Liver (tissue), 9 donors: ENCODE measurements around the gene FREM1. TPM values are rescaled to one million over a fixed set of nuclear protein-coding genes. Genes with fewer than 3 reads are reported as not detected.

ENCODE experiments used
- DNase-seq: peaks from one replicate; pipeline ENCODE4 v3.0.0-alpha.2; 2017; ENCODE audit warnings: low spot score
- H3K27ac ChIP-seq, 2 donors: one replicate each; pipeline ENCODE4 v1.7.0; 2013; ENCODE audit warnings: inconsistent platforms in 2 of 2, low read length in 2 of 2, control low read depth in 1 of 2, low read depth in 1 of 2, mild to moderate bottlenecking in 1 of 2
- H3K27me3 ChIP-seq, 4 donors: one replicate each; pipeline versions ENCODE4 v1.6.1 to v1.7.0; 2013; ENCODE audit warnings: low read length in 3 of 4, inconsistent platforms in 1 of 4, mild to moderate bottlenecking in 1 of 4, moderate library complexity in 1 of 4; ENCODE audit not compliant: control insufficient read depth in 4 of 4, insufficient read depth in 4 of 4
- H3K36me3 ChIP-seq, 4 donors: one replicate each; pipeline versions ENCODE4 v1.6.1 to v1.7.0; 2013; ENCODE audit warnings: low read length in 3 of 4, mild to moderate bottlenecking in 3 of 4, low read depth in 1 of 4, moderate library complexity in 1 of 4; ENCODE audit not compliant: control insufficient read depth in 4 of 4, insufficient read depth in 3 of 4
- H3K4me1 ChIP-seq, 4 donors: one replicate each; pipeline versions ENCODE4 v1.6.1 to v1.7.0; 2013; ENCODE audit warnings: low read length in 3 of 4, mild to moderate bottlenecking in 3 of 4, moderate library complexity in 1 of 4; ENCODE audit not compliant: control insufficient read depth in 4 of 4, insufficient read depth in 4 of 4
- H3K4me3 ChIP-seq, 3 donors: one replicate each; pipeline versions ENCODE4 v1.6.1 to v1.7.0; 2013; ENCODE audit warnings: low read length in 3 of 3, control low read depth in 1 of 3, low read depth in 1 of 3, mild to moderate bottlenecking in 1 of 3
- H3K9ac ChIP-seq, 2 donors: one replicate each; pipeline ENCODE4 v1.7.0; 2013; ENCODE audit warnings: low read length in 2 of 2, mild to moderate bottlenecking in 2 of 2, moderate library complexity in 2 of 2, control low read depth in 1 of 2, low read depth in 1 of 2
- H3K9me3 ChIP-seq, 4 donors: one replicate each; pipeline versions ENCODE4 v1.6.1 to v1.7.0; 2013; ENCODE audit warnings: low read length in 3 of 4; ENCODE audit not compliant: control insufficient read depth in 4 of 4
- ATF3 ChIP-seq: IDR thresholded peaks from 2 replicates; pipeline ENCODE4 v1.6.1; 2016; ENCODE audit warnings: antibody characterized with exemption
- CTCF ChIP-seq: fragments of 150-350 bp; IDR thresholded peaks from 2 replicates; pipeline ENCODE4 v1.5.1; 2017; ENCODE audit warnings: improper control_type of control experiment, low read depth, low read length; ENCODE audit not compliant: missing input control
- EGR1 ChIP-seq, 2 donors: IDR thresholded peaks; 2 replicates each; pipeline ENCODE4 v1.6.1; 2016 to 2018; ENCODE audit warnings: antibody characterized with exemption in 2 of 2, low read depth in 2 of 2
- FOXA2 ChIP-seq: IDR thresholded peaks from 2 replicates; pipeline ENCODE4 v1.6.1; 2016; ENCODE audit warnings: antibody characterized with exemption
- GABPA ChIP-seq, 2 donors: IDR thresholded peaks in 1 of 2; conservative IDR thresholded peaks in 1 of 2; 2 replicates each; pipeline ENCODE4 v1.6.1; 2016; ENCODE audit warnings: antibody characterized with exemption in 2 of 2, mild to moderate bottlenecking in 1 of 2, moderate library complexity in 1 of 2
- NR2F2 ChIP-seq: IDR thresholded peaks from 2 replicates; pipeline ENCODE4 v1.6.1; 2016; ENCODE audit warnings: antibody characterized with exemption
- RAD21 ChIP-seq, 2 donors: IDR thresholded peaks; 2 replicates each; pipeline ENCODE4 v1.6.1; 2016; ENCODE audit warnings: antibody characterized with exemption in 2 of 2, mild to moderate bottlenecking in 2 of 2
- REST ChIP-seq: IDR thresholded peaks from 2 replicates; pipeline ENCODE4 v1.6.1; 2016; ENCODE audit warnings: antibody characterized with exemption, mild to moderate bottlenecking
- RXRA ChIP-seq, 2 donors: IDR thresholded peaks; 2 replicates each; pipeline ENCODE4 v1.6.1; 2017 to 2018; ENCODE audit warnings: antibody characterized with exemption in 2 of 2, mild to moderate bottlenecking in 1 of 2
- TAF1 ChIP-seq: conservative IDR thresholded peaks from 2 replicates; pipeline ENCODE4 v1.6.1; 2016; ENCODE audit warnings: antibody characterized with exemption, mild to moderate bottlenecking
- YY1 ChIP-seq: IDR thresholded peaks from 2 replicates; pipeline ENCODE4 v1.6.1; 2016; ENCODE audit warnings: antibody characterized with exemption, mild to moderate bottlenecking
- ZBTB33 ChIP-seq: IDR thresholded peaks from 2 replicates; pipeline ENCODE4 v1.6.1; 2016; ENCODE audit warnings: antibody characterized with exemption
- WGBS: extraction: QIAGEN DNeasy Blood & Tissue Kit; methylation state at CpG from one replicate; pipeline ENCODE4 v1.1.7; 2013; 5-methylcytosine and 5-hydroxymethylcytosine counted together
- polyA plus RNA-seq, 2 donors: library from polyadenylated mRNA; stranded (reverse) in 1 of 2; unstranded in 1 of 2; fragments of 200-250 nt in 1 of 2; fragments of >200 nt in 1 of 2; fragmentation: Nextera tagmentation in 1 of 2; extraction: Ambion mirVana in 1 of 2; gene quantifications; one replicate each; pipeline versions ENCODE4 v1.2.1 to v1.2.3, GENCODE V29; 2013 to 2015
- total RNA-seq, 2 donors: library from RNA; depleted of rRNA; stranded (reverse); fragments of >200 nt; gene quantifications; one replicate each; pipeline ENCODE4 v1.2.3, GENCODE V29; 2014
- donor health status: healthy.
- donor health status: healthy.
- donor health status: healthy.
- donor health status: healthy.
- donor health status: healthy.

The FREM1 gene
- total and polyA plus RNA-seq, 4 donors: 0.39 to 4.7 (median 1.1) TPM

DNA sequence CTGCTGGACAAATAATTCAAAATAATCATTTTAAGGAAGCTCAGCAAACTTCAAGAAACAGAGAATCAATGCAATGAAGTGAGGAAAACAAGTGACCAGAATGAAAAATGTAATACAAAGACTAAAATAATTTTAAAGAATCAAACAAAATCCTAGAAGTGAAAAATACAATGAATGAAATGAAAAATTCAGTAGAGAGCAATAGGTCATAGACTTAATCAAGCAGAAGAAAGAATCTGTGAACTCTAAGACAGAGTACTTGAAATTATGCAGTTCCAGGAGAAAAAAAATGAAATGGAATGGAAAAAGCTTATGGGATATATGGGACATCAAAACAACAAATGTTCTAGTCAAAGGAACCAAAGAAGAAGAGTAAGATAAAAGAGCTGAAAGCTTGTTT, 205.1 kb downstream of the FREM1 start:
- TF ChIP-seq CTCF: no peak
- TF ChIP-seq EGR1 (IDR thresholded peaks at IDR 0.05; ENCODE audit: low read depth in 2 of 2): no peak
- no peak for TF ChIP-seq RXRA (IDR thresholded peaks at IDR 0.05)
- peaks cover 0 to 7% (median 0%) of the 10 kb centered on the region in 4 donors for H3K27me3 ChIP-seq
- no peak for DNase-seq

DNA sequence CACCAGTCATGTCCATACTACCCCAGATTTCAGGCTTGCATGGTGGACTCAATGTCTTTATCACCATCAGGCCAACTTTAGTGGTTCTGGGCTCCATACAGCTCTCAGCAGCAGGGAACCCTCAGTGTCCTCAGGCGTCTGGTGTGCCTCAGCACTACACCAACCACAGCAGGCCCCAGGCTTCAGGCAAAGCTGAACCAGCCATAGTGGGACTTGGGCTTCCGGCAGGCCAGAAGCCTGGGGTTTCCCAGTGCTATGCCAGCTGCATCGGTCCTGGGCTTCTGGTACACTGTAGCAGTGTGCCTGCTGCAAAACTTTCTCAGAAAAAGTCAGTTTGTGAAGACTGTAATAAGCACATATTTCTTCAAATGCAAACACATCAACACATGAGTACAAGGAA, 205.9 kb downstream of the FREM1 start:
- Histone ChIP-seq H3K27me3 (peaks cover 0 to 7% (median 0%) of the 10 kb centered on the region in 4 donors), H3K9ac (no peak overlapping the region), H3K36me3 (no peaks in the 10 kb centered on the region), H3K9me3 (peaks cover 2 to 15% (median 4%) of the 10 kb centered on the region in 4 donors), H3K27ac (no peak overlapping the region), H3K4me1 (no peaks in the 10 kb centered on the region), H3K4me3 (no peak overlapping the region)
- no peak for DNase-seq
- TF ChIP-seq NR2F2: no peak
- WGBS: 89% methylated on average over 3 of the region's 3 CpGs

More for the DNA sequence above, 205.1 kb downstream of the FREM1 start:
- Histone ChIP-seq H3K36me3 (no peaks in the 10 kb centered on the region), H3K4me1 (no peaks in the 10 kb centered on the region), H3K9ac (no peak overlapping the region), H3K4me3 (no peak overlapping the region), H3K27ac (no peak overlapping the region), H3K9me3 (peaks cover 2 to 15% (median 4%) of the 10 kb centered on the region in 4 donors)

DNA sequence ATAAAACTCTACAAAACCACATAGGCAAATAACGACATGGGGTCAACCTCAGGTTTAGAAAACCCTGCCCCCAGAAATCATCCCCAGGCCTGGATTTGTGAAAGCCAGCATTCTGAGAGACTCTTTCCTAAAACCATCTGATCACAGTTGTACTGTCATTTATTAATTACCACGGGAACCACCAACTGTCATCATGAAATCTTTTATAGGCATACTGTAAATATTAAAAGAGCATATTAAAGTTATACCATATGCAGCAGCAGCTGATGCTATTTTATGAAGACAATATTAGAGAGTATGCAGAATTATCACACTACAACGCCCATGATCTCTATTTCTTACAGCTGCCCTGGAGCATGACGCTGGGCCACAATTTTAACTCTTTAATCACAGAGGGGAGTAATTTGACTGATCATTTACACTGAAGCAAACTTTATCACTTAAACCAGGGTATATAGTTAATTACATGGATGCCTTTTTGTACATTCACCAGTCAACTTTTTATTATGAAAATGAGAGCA, 208.0 kb downstream of the FREM1 start:
- 51% methylated on average over 4 of the region's 4 CpGs for WGBS

More for the DNA sequence above, 208.0 kb downstream of the FREM1 start:
- H3K9me3 ChIP-seq: peaks cover 2 to 12% (median 4%) of the 10 kb centered on the region in 4 donors
- TF ChIP-seq EGR1 (IDR thresholded peaks at IDR 0.05; ENCODE audit: low read depth in 2 of 2) (no peak), REST (no peak), RAD21 (IDR thresholded peaks at IDR 0.05) (no peak), CTCF (no peak), YY1 (no peak), NR2F2 (no peak), GABPA (IDR thresholded peaks at IDR 0.05 in 1 of 2, conservative IDR thresholded peaks at IDR 0.05 in 1 of 2) (no peak), TAF1 (no peak), ZBTB33 (no peak), ATF3 (no peak), FOXA2 (no peak)
- H3K27me3 ChIP-seq: peaks cover 0 to 12% (median 0%) of the 10 kb centered on the region in 4 donors
- H3K4me3 ChIP-seq: no peak overlapping the region
- no peak overlapping the region for H3K27ac ChIP-seq
- no peaks in the 10 kb centered on the region for H3K4me1 ChIP-seq
- DNase-seq: no peak
- no peaks in the 10 kb centered on the region for H3K36me3 ChIP-seq
- no peak overlapping the region for H3K9ac ChIP-seq
